Activated gamma-delta T cell treated with Interleukin-2 at 50 U/mL for 16 hours (primary cell): ENCODE results near the gene ZNF618.
"Not testable (repeated sequence)": the region's sequence is repeated elsewhere in the genome, so short reads cannot be mapped to it uniquely, and the experiment has no call there.

Source experiments
- DNase-seq: peaks from one replicate; pipeline ENCODE4 v3.0.0-alpha.2; 2020

ZNF618 gene

DNA sequence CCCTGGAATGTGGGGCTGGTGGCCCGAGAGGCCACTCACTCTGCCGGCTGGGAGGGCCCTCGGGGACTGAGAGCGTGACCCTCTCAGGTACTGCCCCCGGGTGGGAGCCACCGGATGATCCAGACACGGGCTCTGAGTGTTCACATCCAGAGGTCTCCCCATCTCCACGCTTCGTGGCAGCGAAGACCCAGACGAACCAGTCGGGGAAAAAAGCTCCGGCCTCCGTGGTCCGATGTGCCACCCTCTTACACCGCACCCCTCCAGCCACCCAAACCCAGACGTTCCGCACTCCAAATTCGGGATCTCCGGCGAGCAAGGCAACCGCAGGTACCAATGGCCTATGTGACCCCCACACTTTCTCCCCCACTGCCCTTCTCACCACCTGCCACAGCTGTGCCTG lies 152.5 kb downstream of the ZNF618 start:
- no peak for DNase-seq

- DNase-seq, result no peak
Observed at GRCh38 chr9:114029311-114030170, 153.4 kb downstream of the ZNF618 start.

DNA sequence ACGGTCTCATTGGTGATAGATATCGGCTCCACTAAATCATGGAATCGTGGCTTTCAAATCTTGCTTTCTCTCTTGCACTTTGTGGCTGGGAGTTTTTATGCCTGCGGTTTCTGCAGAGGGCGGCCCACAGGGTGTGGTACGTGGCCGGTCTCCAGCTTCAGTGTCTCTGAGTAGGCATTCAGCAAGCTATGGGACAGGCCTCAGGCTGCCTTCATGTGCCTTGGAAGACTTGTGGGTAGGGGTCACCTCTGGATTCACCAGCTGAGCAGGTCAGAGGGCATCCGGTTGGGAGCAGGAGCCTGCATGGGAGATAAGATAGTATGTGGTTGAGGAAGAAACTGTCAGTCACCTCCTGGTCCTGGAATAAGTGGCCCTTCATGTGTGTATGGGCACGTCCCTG lies 154.3 kb downstream of the ZNF618 start:
- no peak for DNase-seq

GRCh38 chr9:114031037-114031630 lies 155.0 kb downstream of the ZNF618 start:
- DNase-seq, result no peak

DNA sequence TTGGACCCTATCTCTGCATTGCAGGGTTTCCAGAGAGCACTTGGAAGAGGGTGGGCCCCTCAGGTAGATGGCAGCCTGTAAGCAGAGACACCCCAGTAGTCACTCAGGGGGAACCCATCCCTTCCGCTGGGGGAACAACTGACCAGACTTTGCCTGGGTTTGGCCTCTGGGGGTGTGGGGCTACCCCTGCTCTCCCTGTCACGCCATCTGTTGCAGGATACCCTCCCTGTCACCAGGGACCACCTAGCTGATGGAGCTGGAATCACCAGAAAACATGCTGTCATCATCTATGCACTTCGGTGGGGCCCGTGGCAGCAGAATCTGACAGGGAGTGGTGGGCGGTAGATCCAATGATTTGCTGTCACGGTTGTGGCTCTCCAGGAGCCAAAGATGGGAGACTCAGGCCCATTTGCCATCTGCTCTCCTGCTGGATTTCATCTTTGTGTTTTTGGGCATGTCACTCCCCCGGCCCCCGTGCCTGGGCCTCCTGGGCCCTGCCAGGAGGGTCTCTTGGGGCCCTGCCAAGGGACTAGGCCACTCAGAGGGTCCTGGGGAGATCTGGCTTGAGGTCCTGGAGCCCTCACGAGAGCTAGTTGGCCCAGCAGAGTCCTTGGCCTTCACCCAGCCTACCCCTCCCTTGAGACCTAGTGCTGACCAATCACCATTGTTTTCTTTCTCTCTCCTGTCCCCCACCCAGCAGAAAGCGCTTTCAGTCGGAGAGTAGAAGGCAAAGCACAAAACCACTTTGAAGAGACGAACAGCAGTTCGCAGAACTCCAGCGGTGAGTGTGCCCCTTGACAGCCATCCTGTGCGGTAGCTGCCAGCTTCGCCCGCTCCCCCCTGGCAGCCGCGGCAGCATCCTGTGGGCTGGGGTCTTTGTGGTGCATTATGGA lies 156.1 kb downstream of the ZNF618 start:
- no peak for DNase-seq

GRCh38 chr9:114033397-114034103 lies 157.4 kb downstream of the ZNF618 start:
- DNase-seq, result no peak

DNA sequence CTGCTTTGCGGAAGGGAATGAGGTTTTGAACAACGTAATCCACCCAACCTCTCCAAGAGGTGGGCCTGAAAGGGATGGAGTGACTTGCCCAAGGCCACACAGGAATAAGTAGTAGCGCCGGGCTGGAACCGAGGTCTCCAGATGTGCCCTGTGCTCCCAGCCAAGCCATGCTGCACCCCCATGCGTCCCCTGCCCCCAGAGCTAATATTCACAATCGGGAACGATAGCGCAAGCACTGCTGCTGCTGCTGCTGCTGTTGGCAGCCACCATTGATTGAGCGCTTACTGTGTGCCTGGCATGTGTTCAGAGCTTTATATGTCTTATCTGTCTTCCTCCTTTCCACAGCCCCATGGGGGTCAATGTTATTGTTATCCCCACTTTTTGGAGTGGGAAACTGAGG lies 158.1 kb downstream of the ZNF618 start:
- no peak for DNase-seq

DNA sequence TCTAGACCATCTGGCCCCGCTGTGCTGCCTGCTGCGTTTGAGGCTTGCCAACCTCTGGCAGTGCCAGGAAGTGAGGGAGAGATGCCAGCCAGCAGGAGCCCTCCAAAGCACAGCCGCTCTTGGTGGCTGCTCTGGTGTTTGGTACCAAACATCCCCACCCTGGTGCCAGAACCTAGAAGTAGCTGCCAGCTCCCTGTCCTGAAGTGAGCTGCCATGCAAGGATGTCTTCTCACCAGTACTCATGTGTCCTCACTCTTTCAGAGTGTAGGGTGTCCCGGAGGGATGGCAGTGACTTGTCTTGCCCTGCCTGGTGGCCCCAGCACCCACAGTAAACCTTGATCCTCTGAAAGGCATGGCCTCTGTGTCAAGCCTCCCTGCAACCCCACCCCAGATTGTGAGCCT lies 158.6 kb downstream of the ZNF618 start:
- no peak for DNase-seq

GRCh38 chr9:114035221-114035844 lies 159.2 kb downstream of the ZNF618 start:
- no peak for DNase-seq

- DNase-seq, result no peak
Observed at GRCh38 chr9:114035845-114036801, 160.0 kb downstream of the ZNF618 start.

GRCh38 chr9:114037249-114037648 lies 161.1 kb downstream of the ZNF618 start:
- no peak for DNase-seq

DNA sequence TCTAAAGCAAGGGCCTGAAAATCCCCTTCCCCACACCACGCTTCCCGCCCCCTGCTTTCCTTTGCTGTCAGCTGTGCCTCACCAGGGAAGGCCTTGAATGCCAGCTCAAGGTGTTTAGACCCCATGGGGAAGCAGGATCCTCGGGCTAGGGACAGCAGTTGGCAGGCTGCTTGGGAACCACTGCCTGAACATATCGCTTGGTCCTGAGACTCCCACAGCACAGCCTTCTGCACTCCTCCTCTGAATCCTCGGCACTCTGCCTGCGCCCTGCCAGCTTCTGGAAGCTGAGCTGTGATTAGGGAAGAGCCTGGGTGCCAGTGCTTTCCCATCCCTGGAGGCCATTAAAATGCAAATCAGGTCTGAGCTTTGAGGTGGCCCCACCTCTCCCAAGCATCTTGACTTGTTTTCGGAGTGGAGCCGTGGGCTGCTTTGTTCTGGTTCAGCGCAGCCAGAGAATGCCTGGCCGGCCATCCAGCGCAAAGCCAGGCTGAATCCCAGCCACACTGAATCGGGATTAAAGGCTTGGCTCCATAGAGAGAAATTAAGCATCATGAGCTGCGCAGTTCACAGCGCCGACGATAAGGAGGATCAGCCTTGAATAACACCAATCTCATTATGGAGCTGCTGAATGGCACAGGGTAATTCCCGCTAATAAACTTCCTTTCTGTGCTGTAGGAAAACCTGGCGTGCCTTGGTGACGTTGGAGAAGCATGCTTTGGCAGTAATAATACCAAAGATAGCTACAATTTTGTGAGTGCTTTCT lies 162.0 kb downstream of the ZNF618 start:
- DNase-seq, result no peak

DNA sequence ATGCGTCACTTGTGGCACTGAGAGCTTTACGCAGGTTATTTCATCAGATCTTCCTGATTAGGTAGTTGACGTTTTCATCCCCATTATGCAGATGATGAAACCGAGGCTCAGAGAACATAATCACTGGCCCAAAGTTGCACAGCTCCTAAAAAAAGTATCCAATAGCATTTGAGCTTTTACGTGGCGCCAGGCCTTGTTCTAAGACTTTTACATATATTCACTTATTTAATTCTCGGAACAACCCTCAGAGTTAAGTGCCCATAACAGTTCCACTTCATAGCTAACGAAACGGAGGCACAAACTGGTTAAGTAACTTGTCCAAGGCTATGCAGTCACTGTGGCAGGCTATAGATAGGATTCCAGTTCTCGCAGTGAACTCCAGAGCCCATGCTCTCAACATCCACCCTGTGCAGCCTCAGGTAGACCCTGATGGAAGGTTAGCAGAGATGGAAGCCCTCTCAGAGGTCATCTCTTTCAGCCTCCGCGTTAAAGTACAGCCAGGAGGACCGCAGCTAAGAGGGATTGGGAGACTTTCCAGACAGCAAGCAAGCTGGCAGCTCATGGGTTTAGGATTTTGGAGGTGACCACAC lies 162.7 kb downstream of the ZNF618 start:
- no peak for DNase-seq

GRCh38 chr9:114039484-114039883 lies 163.4 kb downstream of the ZNF618 start:
- DNase-seq, result no peak

DNA sequence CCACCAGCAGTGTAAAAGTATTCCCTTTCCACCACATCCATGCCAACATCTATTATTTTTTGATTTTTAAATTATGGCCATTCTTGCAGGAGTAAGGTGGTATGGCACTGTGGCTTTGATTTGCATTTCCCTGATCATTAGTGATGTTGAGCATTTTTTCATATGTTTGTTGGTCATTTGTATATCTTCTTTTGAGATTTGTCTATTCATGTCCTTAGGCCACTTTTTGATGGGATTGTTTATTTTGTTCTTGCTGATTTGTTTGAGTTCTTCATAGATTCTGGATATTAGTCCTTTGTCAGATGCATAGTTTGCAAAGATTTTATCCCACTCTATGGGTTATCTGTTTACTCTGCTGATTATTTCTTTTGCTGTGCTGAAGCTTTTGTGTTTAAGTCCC lies 167.6 kb downstream of the ZNF618 start:
- DNase-seq, result not testable (repeated sequence)

- DNase-seq, result no peak
Observed at GRCh38 chr9:114046237-114046755, 170.2 kb downstream of the ZNF618 start.

GRCh38 chr9:114046875-114047274 lies 170.8 kb downstream of the ZNF618 start:
- DNase-seq, result no peak

- no peak for DNase-seq
Observed at GRCh38 chr9:114047717-114048116, 171.6 kb downstream of the ZNF618 start.

DNA sequence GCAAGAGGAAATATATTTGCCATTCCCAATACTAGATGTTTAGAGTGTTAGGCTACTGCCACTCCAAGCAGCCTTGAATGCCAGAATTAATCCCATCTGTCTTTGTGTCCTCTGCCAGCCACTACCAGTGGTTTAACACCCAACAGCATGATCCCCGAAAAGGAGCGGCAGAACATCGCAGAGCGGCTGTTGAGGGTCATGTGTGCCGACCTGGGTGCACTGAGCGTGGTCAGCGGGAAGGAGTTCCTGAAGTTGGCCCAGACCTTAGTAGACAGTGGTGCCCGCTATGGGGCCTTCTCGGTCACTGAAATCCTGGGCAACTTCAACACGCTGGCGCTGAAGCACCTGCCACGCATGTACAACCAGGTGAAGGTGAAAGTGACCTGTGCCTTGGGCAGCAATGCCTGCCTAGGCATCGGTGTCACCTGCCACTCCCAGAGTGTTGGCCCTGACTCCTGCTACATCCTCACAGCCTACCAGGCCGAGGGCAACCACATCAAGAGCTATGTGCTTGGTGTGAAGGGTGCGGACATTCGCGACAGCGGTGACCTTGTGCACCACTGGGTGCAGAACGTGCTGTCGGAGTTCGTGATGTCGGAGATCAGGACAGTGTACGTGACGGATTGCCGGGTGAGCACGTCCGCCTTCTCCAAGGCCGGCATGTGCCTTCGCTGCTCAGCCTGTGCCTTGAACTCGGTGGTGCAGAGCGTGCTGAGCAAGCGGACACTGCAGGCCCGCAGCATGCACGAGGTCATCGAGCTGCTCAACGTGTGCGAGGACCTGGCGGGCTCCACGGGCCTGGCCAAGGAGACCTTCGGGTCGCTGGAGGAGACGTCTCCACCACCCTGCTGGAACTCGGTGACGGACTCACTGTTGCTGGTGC lies 172.7 kb downstream of the ZNF618 start:
- DNase-seq, result no peak
